ENCODE measurements around the gene TNRC6A. TPM values are rescaled to one million over a fixed set of nuclear protein-coding genes. Genes with fewer than 3 reads are reported as not detected.
"Not testable (repeated sequence)": the region's sequence is repeated elsewhere in the genome, so short reads cannot be mapped to it uniquely, and the experiment has no call there.

Gene TNRC6A
- total RNA-seq (2014; rRNA removed; shearing (Covaris generic)) = 9.7 and 14.9 TPM in 2 replicates
- polyA plus RNA-seq (2015; cell fraction: cytosol; rRNA removed) = 29.9 and 31.0 TPM in 2 replicates
- 114 and 233 TPM in 2 replicates for polyA plus RNA-seq (2015; cell fraction: nucleus; rRNA removed)

DNA sequence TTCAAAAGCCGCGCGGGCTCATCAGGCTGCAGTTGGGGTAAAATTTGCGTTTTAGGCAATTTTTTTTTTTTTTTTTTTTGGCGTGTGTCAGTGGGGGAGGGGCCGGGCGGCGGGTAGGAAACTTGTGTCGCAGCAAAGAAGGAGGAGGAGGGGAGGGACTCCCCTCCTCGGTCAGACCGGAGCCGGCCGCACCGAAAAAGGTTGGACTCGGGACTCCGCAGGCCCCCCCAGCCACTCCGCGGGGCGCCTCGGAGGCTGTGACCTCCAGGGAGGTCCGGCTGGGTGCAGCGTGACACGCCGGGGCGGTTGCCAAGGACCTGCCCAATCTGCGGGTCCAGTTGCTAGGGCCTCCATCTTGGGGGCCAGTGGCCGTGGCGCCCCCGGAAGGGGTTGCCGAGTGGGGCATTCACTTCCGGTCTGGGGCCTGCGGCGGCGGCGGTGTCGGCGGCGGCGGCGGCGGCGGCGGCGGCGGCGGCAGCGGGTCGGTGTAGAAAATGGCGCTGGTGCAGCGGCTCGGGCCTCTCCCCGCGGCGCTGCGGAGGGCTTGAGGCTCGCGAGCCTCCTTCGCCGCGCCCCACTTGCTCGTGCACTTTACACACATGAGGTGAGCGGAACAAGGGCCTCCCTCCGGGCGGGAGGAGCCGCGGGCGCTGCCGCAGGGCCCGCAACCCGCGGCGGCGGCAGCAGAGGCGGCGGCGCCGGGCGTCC, at the start of gene TNRC6A:
Gene TNRC6A (plus strand): TSS at position 409 of the 708 bp plus-strand sequence. CDS start 191 bp downstream, at position 600.
- in situ Hi-C loops (cut with HindIII; ENCODE audit: low pct_unique_long_range_greater_than_20kb, low sequenced_read_pairs) = no loop called here
- DNase-seq (ENCODE audit: low read depth, low spot score) = peak; percentile 89

DNA sequence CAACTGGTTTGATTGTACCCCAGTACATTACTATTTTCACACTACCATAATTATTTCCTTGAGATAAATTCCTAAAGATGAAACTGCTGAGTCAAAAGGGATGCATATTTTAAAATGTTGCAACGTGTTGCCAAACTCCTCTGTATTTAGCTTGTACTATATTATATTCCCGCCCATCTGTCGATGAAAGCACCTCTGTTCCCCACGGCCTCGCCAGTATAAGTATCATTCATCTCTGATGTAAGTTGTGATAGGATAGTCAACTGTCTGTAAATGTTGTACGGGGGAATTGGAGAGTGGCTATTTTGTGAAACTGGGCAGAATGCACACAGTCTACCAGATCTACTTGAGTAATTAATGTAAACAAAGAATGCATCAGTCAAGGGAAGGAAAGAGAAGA, 47.7 kb upstream of the TNRC6A start:
- peak; percentile 48 for DNase-seq (ENCODE audit: low read depth, low spot score)
- in situ Hi-C loops (cut with HindIII; ENCODE audit: low pct_unique_long_range_greater_than_20kb, low sequenced_read_pairs) = no loop called here

DNA sequence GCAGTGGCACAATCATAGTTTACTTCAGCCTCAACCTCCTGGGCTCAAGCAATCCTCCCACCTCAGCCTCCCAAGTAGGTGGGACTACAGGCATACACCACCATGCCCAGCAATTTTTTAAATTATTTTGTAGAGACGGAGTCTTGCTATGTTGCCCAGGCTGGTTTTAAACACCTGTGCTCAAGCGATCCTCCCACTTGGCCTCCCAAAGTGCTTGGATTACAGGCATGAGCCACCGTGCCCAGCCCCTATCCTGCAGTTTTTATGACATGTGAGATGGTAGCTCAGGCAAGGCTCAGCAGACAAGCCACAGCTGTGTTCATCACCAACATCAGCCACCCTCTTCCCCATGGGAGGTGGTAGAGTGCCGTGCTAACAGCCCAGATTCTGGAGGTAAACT, 46.2 kb upstream of the TNRC6A start:
- DNase-seq (ENCODE audit: low read depth, low spot score) = no peak
- in situ Hi-C loops (cut with HindIII; ENCODE audit: low pct_unique_long_range_greater_than_20kb, low sequenced_read_pairs) = no loop called here

DNA sequence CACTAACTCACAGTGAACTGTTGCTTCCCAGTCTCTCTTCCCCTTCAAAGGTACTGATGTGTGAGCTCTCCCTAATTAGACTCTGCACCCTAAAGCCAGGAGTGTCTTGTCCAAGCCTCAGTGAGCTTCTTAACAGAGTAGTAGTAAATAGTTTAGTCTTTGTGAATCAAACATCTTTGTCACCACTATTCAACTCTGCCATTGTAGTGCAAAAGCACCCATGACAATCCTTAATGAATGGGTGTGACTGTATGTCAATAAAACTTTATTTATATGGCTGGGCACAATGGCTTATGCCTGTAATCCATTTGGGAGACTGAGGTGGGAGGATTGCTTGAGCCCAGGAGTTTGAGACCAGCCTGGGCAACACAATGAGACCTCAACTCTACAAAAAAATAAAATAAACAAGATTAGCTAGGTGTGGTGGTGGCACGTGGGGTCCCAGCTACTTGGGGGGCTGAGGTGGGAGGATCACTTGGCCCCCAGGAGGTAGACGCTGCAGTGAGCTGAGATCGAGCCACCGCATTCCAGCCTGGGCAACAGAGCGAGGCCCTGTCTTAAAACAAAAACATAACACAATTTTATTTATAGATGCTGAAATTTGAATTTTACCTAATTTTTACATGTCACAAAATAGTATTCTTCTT, 45.5 kb upstream of the TNRC6A start:
- no peak for DNase-seq (ENCODE audit: low read depth, low spot score)
- in situ Hi-C loops (cut with HindIII; ENCODE audit: low pct_unique_long_range_greater_than_20kb, low sequenced_read_pairs) = no loop called here

DNA sequence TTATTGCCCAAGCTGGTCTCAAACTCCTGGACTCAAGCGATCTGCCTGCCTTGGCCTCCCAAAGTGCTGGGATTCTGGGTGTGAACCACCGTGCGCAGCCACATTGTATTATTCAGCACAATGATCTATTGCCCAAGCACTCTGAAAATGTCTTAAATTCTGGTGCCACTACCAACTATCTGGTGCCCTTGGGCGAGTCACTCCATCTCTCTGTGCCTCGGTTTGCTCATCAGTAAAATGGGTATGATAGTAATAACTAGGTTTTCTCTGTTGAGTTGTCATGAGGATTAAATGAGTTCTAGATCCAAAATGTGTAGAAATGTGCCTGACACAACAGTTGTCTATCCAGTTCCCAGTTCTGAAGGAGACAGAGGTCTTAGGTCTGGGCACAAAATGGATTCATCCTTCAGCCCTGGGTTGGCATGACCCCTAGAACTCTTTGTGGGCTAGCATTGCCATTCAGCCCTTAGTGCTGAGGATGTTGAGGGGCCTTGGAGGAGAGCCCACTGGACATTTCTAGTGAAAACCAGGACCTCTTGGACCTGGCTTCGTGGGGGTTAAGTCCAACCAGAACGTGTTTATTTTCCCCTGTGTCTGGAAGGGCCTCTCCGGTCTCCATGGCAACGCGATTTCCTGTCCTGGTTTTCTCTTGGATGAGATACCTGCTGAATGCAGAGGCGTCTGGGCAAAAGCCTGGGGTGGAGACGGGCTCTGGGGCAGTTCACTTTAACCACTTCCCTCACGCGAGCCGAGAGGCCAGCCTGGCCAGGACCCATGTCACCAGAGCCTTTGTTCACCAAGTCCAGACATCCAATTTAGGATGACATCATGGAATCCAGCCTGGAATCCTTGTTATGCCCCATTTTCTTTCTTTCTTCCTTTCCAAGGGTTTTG, 43.7 kb upstream of the TNRC6A start:
- in situ Hi-C loops (cut with HindIII; ENCODE audit: low pct_unique_long_range_greater_than_20kb, low sequenced_read_pairs) = no loop called here
- peak; percentile 13 for DNase-seq (ENCODE audit: low read depth, low spot score)

DNA sequence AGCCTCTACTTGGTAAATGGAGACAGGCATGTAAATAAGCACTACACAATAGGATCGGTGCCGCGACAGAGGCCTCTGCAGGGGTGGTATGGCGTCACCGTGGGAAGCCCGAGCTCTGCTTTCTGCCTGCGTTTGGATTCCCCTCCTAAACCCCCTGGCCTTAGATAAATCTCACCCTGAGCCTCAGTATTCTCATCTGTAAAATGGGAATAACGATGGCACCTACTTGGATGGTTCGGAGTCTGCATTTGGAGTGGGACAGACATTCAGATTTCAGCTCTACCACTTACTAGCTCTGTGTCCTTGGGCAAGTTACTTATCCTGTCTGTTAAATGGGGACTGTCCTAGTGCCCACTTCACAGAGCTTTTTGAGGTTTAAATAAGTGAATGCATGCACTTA, 42.8 kb upstream of the TNRC6A start:
- no peak for DNase-seq (ENCODE audit: low read depth, low spot score)
- in situ Hi-C loops (cut with HindIII; ENCODE audit: low pct_unique_long_range_greater_than_20kb, low sequenced_read_pairs) = no loop called here

DNA sequence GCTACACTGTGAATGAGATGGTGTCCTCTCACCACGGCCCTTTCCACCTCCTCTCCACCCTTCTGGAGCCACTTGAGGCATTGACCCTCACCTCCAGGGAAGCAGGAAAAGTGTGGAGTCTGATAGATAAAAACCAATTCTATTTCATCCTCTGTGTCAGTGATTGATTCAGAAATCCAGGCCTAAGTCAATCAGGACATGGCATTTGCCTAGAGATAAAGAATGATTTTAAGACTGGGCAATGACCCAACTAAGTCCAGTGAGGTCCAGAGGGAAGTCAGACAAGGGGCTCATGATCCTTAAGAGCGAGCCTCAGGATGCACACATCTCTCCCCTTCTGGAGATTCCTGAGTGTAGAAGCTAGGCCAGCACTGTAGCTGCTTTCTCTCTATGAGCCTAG, 41.1 kb upstream of the TNRC6A start:
- DNase-seq (ENCODE audit: low read depth, low spot score) = no peak
- in situ Hi-C loops (cut with HindIII; ENCODE audit: low pct_unique_long_range_greater_than_20kb, low sequenced_read_pairs) = no loop called here

DNA sequence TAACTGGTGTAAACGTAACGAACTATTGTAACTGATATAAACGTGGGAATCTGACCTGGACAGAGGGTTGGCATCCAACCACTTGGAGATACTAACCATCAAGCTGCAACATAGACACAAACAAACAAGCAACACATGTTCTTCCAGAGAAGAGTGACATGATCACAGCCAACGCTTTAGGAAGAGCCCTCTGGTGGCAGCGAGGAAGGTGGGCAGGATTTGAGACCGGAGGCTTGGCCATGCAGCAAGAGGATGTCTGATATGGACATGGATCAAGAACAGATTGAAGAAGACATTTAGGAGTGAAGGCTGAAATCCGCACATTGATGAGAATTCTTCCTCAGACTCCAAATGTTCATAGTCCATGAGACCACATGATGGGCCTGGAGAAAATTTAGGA, 40.3 kb upstream of the TNRC6A start:
- DNase-seq (ENCODE audit: low read depth, low spot score) = peak; percentile 80
- in situ Hi-C loops (cut with HindIII; ENCODE audit: low pct_unique_long_range_greater_than_20kb, low sequenced_read_pairs) = no loop called here

DNA sequence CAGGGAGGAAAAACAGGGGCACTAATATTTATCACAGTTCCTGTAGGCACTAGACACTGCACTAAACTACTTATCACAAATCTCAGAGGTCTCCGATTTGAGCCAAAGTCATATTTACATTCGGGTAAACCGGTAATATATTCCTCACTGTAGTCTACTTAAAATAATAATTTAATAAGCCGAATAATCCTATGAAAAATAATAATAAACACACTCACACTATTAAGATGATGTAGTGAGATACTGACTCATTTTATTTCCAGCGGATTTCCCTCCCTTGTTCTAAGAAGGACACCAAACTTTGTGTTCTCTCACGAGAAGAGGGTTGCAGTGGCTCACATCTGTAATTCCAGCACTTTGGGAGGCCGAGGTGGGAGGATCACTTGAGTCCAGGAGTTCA, 36.6 kb upstream of the TNRC6A start:
- DNase-seq (ENCODE audit: low read depth, low spot score) = no peak
- in situ Hi-C loops (cut with HindIII; ENCODE audit: low pct_unique_long_range_greater_than_20kb, low sequenced_read_pairs) = no loop called here

DNA sequence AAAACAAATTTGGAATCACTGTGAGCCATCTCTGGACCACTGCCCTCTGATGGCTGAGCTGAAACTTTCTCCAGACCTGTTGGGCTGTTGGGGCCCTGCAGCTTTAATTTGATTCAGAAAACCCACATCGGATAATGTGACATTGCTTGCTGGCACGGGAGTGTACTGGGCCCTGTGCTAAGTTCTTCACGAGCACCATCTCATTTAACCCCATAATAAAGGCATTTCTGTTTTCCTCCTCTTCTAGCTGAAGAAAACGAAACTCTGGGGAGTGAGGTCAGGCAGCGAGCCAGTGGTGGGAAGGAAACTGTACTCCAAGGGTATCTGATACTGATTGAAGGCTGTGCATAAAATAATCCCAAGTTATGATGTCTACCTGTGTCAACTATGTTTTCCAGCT, 34.5 kb upstream of the TNRC6A start:
- in situ Hi-C loops (cut with HindIII; ENCODE audit: low pct_unique_long_range_greater_than_20kb, low sequenced_read_pairs) = no loop called here
- peak; percentile 48 for DNase-seq (ENCODE audit: low read depth, low spot score)

DNA sequence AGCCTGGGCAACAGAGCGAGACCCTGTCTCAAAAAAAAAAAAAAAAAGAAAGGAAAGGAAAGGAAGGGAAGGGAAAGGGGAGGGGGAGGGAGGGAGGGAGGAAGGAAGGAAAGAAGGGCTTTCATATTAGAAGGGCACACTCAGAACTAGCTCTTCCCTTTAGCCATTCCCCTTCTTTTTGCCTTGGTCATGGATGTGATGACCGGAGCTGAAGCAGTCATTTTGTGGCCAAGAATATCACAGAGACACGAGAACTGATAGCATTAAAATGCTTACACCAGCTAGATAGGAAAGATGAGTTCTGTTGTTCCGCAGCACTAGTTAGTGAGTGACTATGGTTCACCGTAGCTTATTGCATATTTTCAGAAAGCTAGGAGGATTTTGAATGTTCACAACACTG, 32.8 kb upstream of the TNRC6A start:
- in situ Hi-C loops (cut with HindIII; ENCODE audit: low pct_unique_long_range_greater_than_20kb, low sequenced_read_pairs) = no loop called here
- DNase-seq (ENCODE audit: low read depth, low spot score) = no peak

DNA sequence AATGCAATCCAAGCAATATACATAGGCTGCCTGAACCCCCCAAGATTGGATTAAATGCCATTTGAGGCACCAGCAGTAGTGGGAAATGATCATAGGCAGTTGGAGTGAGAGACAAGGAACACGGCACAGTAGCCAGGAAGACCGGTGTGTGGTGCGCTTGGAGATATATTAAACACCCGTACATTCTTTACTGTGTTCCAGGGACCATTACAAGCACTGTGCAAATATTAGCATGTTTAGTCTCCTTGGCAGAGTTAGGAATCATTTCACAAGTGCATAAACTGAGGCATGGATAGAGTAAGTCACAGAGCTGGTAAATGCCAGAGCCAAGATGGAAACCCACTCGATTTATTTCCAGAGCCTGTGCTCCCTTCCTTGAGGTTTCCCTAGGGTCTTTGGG, 31.1 kb upstream of the TNRC6A start:
- DNase-seq (ENCODE audit: low read depth, low spot score) = no peak
- in situ Hi-C loops (cut with HindIII; ENCODE audit: low pct_unique_long_range_greater_than_20kb, low sequenced_read_pairs) = no loop called here

DNA sequence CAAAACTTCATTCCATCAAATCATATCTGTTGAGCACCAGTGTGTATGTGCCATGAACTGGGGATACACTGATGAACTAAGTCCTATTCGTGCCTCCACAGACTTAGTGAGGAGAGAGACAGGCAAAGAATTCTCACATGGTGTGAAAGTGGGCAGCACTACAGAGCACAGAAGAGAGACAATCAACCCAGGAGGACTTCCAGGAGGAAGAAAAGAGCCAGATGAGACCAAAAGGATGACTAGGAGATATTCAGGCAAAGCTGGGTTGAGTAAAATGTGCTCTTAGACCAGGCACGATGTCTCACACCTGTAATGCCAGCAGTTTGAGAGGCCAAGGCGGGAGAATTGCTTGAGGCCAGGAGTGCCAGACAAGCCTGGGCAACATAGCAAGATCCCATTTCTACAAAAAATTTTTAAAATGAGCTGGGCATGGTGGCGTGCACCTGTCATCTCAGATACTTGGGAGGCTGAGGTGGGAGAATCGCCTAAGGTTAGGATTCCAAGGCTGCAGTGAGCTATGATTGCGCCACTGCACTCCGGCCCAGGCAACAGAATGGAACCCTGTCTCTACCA, 30.2 kb upstream of the TNRC6A start:
- in situ Hi-C loops (cut with HindIII; ENCODE audit: low pct_unique_long_range_greater_than_20kb, low sequenced_read_pairs) = no loop called here
- DNase-seq (ENCODE audit: low read depth, low spot score) = no peak

DNA sequence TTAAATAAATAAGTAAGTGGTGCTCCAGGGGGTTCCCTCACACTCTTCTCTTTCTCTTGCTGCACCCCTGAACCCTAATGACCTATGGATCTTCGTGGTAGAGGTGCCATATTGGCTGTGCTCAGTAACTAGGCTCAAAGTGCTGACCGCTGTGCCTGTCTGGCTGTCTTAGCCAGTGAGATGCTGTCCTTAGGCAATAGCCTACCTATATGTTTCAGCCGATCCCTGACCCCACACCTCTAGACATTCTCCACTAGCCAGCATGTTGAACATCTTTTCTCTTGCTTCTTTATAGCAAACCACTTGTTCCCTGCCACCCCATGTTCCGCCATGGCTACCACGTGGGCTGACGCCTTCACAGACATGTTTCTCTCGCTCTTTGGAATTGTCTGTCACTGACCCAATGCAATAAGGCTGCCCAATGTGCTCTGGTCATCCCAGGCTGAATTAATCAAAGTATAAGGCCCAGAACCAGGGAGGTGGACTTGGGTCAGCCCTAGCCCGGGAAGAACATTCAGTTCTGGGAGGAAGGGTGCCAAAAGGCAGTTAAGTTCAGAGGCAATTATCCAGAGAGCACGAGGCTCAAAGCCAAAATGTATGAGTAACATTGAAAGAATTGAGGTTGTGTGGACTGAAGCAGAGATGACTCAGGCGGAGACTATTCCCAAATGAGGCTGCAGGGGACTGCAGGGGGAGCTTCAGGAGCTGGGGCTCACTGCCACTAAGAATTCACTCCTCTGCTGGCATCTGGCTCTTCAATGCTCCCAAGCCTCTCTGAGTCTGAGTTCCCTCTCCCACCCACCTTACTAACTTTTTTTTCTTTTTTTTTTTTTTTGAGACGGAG, 28.7 kb upstream of the TNRC6A start:
- peak; percentile 58 for DNase-seq (ENCODE audit: low read depth, low spot score)
- in situ Hi-C loops (cut with HindIII; ENCODE audit: low pct_unique_long_range_greater_than_20kb, low sequenced_read_pairs) = no loop called here

DNA sequence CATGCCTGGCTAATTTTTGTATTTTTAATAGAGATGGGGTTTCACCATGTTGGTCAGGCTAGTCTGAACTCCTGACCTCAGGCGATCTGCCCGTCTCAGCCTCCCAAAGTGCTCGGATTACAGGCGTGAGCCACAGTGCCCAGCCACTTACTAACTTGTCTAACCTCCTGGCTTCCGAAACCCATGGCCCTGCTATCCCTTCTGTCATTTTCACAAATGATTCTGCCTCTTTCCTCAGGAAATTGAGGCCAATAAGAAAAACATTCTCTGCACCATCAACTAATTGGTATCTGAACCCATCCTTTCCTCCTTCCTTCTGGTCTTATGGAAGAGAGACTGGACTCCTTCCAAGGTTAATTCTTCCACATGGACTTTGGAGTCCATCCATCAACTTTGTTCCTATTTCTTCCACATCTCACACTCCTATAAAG, 27.9 kb upstream of the TNRC6A start:
- DNase-seq (ENCODE audit: low read depth, low spot score) = no peak
- in situ Hi-C loops (cut with HindIII; ENCODE audit: low pct_unique_long_range_greater_than_20kb, low sequenced_read_pairs) = no loop called here

DNA sequence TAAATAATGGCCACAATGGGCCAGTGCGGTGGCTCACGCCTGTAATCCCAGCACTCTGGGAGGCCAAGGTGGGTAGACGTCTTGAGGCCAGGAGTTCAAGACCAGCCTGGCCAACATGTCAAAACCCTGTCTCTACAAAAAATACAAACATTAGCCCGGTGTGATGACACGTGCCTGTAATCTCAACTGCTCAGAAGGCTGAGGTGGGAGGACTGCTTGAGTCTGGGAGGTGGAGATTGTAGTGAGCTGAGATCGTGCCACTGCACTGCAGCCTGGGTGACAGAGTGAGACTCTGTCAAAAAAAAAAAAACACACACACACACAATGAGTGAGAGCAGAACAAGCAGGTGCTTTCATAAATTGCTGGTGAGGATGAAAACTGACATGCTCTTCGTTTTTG, 21.7 kb upstream of the TNRC6A start:
- DNase-seq (ENCODE audit: low read depth, low spot score); in situ Hi-C loops (cut with HindIII; ENCODE audit: low pct_unique_long_range_greater_than_20kb, low sequenced_read_pairs): not testable (repeated sequence)

DNA sequence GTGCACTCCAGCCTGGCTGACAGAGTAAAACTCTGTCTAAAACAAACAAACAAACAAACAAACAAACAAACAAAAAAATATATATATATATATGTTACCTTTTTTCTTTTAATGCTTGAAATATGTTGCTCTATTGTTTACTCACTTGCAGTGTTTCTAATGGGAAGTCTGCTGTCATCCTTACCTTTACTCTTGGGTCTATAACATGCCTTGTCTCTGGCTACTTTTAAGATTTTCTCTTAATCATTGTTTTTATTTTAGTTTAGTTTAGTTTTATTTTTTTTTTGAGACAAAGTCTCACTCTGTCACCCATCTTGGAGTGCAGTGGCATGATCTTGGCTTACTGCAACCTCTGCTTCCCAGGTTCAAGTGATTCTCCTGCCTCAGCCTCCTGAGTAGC, 16.1 kb upstream of the TNRC6A start:
- in situ Hi-C loops (cut with HindIII; ENCODE audit: low pct_unique_long_range_greater_than_20kb, low sequenced_read_pairs) = no loop called here
- no peak for DNase-seq (ENCODE audit: low read depth, low spot score)
